GM06990 (cell line): ENCODE data around the gene ANKRD11.

Experiments
- DNase-seq: peaks from one replicate; pipeline ENCODE4 v3.0.0-alpha.2; 2011; ENCODE audit not compliant: insufficient read length; ENCODE audit errors: extremely low read depth
- H3K27me3 ChIP-seq: replicated peaks from 2 replicates; pipeline ENCODE4 v1.6.0; 2011; ENCODE audit warnings: low read length; ENCODE audit not compliant: control insufficient read depth, insufficient read depth
- H3K36me3 ChIP-seq: 2 replicates; pipeline ENCODE4 v1.5.1; 2011; ENCODE audit warnings: low read length; ENCODE audit not compliant: control insufficient read depth, insufficient read depth
- H3K4me3 ChIP-seq: replicated peaks from 2 replicates; pipeline ENCODE4 v1.5.1; 2011; ENCODE audit warnings: low read depth, mild to moderate bottlenecking, control low read depth, low read length
- CTCF ChIP-seq: IDR thresholded peaks from 2 replicates; pipeline ENCODE4 v1.5.1; 2011; ENCODE audit warnings: low read length, control low read depth, mild to moderate bottlenecking, inconsistent platforms; ENCODE audit not compliant: insufficient read depth, poor library complexity, severe bottlenecking

ANKRD11 gene

GRCh38 chr16:89275837-89276720, 214.3 kb downstream of the ANKRD11 start:
- no peak for TF ChIP-seq CTCF
- peaks cover 41% of the 10 kb centered on the region for H3K36me3 ChIP-seq

GRCh38 chr16:89275284-89275584, 215.1 kb downstream of the ANKRD11 start:
- peaks cover 42% of the 10 kb centered on the region for H3K36me3 ChIP-seq
- H3K27me3 ChIP-seq = no peaks in the 10 kb centered on the region
- no peak overlapping the region for H3K4me3 ChIP-seq
- no peak for TF ChIP-seq CTCF
- no peak for DNase-seq

More at GRCh38 chr16:89275837-89276720, 214.3 kb downstream of the ANKRD11 start:
- no peaks in the 10 kb centered on the region for H3K27me3 ChIP-seq
- H3K4me3 ChIP-seq = no peak overlapping the region
- DNase-seq = no peak

- Histone ChIP-seq H3K36me3 (peaks cover 46% of the 10 kb centered on the region), H3K4me3 (no peak overlapping the region), H3K27me3 (no peaks in the 10 kb centered on the region)
- TF ChIP-seq CTCF = no peak
- no peak for DNase-seq
Measured at GRCh38 chr16:89274561-89275283, 215.6 kb downstream of the ANKRD11 start.

- peaks cover 48% of the 10 kb centered on the region for H3K36me3 ChIP-seq
- no peaks in the 10 kb centered on the region for H3K27me3 ChIP-seq
- no peak overlapping the region for H3K4me3 ChIP-seq
- no peak for TF ChIP-seq CTCF
- DNase-seq = no peak
Measured at GRCh38 chr16:89273741-89274472, 216.5 kb downstream of the ANKRD11 start.

- no peak for TF ChIP-seq CTCF
- DNase-seq = no peak
- no peak overlapping the region for H3K4me3 ChIP-seq
- H3K36me3 ChIP-seq = peaks cover 42% of the 10 kb centered on the region
- H3K27me3 ChIP-seq = no peaks in the 10 kb centered on the region
Measured at GRCh38 chr16:89272631-89273030, 217.7 kb downstream of the ANKRD11 start.
